ENCODE results near the gene XDH. TPM values are rescaled to one million over a fixed set of nuclear protein-coding genes. Genes with fewer than 3 reads are reported as not detected.

Gene XDH
- total RNA-seq, 1 donor from 2014 or later: 7.5 TPM

DNA sequence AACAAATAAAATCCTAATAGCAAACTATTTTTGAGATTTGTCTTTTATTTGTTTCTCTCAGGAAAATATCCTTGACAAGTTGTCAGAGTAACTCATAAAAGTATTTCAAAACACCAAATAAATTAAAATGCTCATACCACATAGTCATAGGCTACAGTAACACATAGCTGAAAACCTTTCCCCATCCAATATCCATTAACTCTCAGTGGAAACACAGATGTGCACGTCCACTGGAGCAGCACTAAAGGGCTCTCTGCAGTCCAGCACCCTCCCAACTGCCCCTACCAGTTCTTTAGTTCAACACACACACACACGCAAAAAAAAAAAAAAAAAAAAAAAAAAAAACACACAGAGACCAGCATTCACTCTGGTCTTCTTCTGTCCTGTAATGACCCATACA, 879 bp upstream of the XDH start:
- no peaks in the 10 kb centered on the region for H3F3A ChIP-seq (ENCODE audit: low read depth)
- no peak for DNase-seq (ENCODE audit: low spot score)
- no peaks in the 10 kb centered on the region for H3K4me1 ChIP-seq
- no peaks in the 10 kb centered on the region for H3K36me3 Mint-ChIP-seq
- no peak overlapping the region for H3K4me3 Mint-ChIP-seq
- no peak overlapping the region for H2AFZ ChIP-seq (replicated peaks)
- H3K79me2 ChIP-seq (ENCODE audit: low read depth): no peaks in the 10 kb centered on the region
- H3K4me1 Mint-ChIP-seq: no peaks in the 10 kb centered on the region
- no peak overlapping the region for H3K4me3 ChIP-seq
- H3K27me3 Mint-ChIP-seq (ENCODE audit: insufficient read depth, low read depth): no peaks in the 10 kb centered on the region
- no peak overlapping the region for H3K27ac Mint-ChIP-seq
- no peaks in the 10 kb centered on the region for H4K20me1 ChIP-seq (ENCODE audit: low read depth)
- no peak overlapping the region for H3K9ac ChIP-seq
- H3K9me3 ChIP-seq (ENCODE audit: low read depth): peaks cover 10% of the 10 kb centered on the region
- H3K4me2 ChIP-seq: no peak overlapping the region
- H3K27ac ChIP-seq: no peak overlapping the region
- H3K9me3 Mint-ChIP-seq: peaks cover 9% of the 10 kb centered on the region
- no peaks in the 10 kb centered on the region for H3K27me3 ChIP-seq
- H3K36me3 ChIP-seq: no peaks in the 10 kb centered on the region
- TF ChIP-seq EZH2 (IDR thresholded peaks at IDR 0.05) (no peak), EZH2phosphoT487 (IDR thresholded peaks at IDR 0.05) (no peak)
- TF ChIP-seq, protein P1, sequence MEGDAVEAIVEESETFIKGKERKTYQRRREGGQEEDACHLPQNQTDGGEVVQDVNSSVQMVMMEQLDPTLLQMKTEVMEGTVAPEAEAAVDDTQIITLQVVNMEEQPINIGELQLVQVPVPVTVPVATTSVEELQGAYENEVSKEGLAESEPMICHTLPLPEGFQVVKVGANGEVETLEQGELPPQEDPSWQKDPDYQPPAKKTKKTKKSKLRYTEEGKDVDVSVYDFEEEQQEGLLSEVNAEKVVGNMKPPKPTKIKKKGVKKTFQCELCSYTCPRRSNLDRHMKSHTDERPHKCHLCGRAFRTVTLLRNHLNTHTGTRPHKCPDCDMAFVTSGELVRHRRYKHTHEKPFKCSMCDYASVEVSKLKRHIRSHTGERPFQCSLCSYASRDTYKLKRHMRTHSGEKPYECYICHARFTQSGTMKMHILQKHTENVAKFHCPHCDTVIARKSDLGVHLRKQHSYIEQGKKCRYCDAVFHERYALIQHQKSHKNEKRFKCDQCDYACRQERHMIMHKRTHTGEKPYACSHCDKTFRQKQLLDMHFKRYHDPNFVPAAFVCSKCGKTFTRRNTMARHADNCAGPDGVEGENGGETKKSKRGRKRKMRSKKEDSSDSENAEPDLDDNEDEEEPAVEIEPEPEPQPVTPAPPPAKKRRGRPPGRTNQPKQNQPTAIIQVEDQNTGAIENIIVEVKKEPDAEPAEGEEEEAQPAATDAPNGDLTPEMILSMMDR (IDR thresholded peaks at IDR 0.05): no peak

DNA sequence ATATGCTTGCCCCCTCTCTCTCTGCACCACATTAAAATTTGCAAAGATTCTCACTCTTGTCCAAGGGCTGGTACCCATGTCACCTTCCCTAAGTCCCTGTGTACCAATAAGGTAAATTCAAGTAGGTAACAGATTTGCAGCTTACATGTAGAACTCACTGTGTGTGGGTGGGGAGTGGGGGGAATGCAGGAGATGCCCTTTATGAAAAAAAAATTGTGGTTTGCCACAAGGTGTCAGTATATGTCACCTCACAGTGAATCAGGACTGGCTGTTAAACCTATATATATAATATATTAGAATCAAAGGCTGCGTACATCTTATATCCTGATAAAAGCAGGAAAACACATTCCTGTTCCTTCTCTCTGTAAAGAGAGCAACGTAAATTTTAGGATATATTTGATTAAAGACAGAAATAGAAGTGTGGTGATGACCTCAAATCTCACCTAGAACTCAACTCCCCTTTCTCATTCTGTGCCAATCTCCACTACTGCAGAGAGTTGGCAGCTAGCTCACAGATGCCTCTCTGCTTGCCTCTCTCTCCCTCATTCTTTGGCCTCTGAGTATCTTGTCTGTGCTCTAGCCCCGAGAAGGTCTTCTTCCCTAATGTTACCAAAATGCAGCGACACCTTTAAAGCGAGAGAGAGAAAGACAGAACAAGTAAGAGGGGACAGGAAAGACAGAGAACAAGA, 536 bp downstream of the XDH start:
- Histone ChIP-seq H4K20me1 (ENCODE audit: low read depth) (no peaks in the 10 kb centered on the region), H3K27me3 (no peaks in the 10 kb centered on the region), H3K9me3 (ENCODE audit: low read depth) (peaks cover 4% of the 10 kb centered on the region), H3K79me2 (ENCODE audit: low read depth) (no peaks in the 10 kb centered on the region), H3F3A (ENCODE audit: low read depth) (no peaks in the 10 kb centered on the region), H3K4me2 (no peak overlapping the region), H3K4me1 (no peaks in the 10 kb centered on the region), H3K36me3 (no peaks in the 10 kb centered on the region), H3K4me3 (no peak overlapping the region), H2AFZ (replicated peaks) (no peak overlapping the region), H3K27ac (no peak overlapping the region), H3K9ac (no peak overlapping the region)
- Mint-ChIP-seq H3K4me1 (no peaks in the 10 kb centered on the region), H3K4me3 (no peak overlapping the region), H3K27ac (no peak overlapping the region), H3K9me3 (peaks cover 3% of the 10 kb centered on the region), H3K27me3 (ENCODE audit: insufficient read depth, low read depth) (no peaks in the 10 kb centered on the region), H3K36me3 (no peaks in the 10 kb centered on the region)
- peak; percentile 6 for DNase-seq (ENCODE audit: low spot score)
- TF ChIP-seq, protein P1 (IDR thresholded peaks at IDR 0.05): peak; percentile 50
- TF ChIP-seq EZH2phosphoT487 (IDR thresholded peaks at IDR 0.05) (no peak), EZH2 (IDR thresholded peaks at IDR 0.05) (no peak)

DNA sequence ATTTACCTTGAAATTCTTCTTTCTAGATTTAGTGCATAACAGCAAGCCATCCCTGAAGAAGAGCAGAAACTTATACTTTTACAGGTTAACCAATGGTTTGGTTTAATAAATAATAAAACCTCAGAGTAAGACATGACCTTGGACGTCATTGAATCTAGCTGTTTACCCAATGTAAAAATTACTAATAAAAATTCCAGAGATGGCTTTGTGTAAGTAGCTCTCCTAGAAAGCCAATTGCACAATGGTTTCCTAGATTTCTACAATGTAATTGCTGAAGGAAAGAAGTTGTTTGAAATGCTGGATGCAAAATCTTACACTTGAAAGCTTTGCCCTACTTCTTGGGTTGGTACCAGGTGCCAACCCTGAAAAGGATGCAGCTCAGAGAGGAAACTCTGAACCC, 1.5 kb downstream of the XDH start:
- Mint-ChIP-seq H3K36me3 (no peaks in the 10 kb centered on the region), H3K27me3 (ENCODE audit: insufficient read depth, low read depth) (no peaks in the 10 kb centered on the region), H3K4me1 (no peaks in the 10 kb centered on the region), H3K4me3 (no peak overlapping the region), H3K9me3 (no peaks in the 10 kb centered on the region), H3K27ac (no peak overlapping the region)
- no peak overlapping the region for H3K9ac ChIP-seq
- H3K36me3 ChIP-seq: no peaks in the 10 kb centered on the region
- H3K4me1 ChIP-seq: no peaks in the 10 kb centered on the region
- no peak overlapping the region for H2AFZ ChIP-seq (replicated peaks)
- H3K9me3 ChIP-seq (ENCODE audit: low read depth): no peaks in the 10 kb centered on the region
- TF ChIP-seq, protein P1 (IDR thresholded peaks at IDR 0.05): no peak
- TF ChIP-seq EZH2phosphoT487 (IDR thresholded peaks at IDR 0.05) (no peak), EZH2 (IDR thresholded peaks at IDR 0.05) (no peak)
- DNase-seq (ENCODE audit: low spot score): no peak
- H3K4me3 ChIP-seq: no peak overlapping the region
- H3K27ac ChIP-seq: no peak overlapping the region
- no peak overlapping the region for H3K4me2 ChIP-seq
- no peaks in the 10 kb centered on the region for H3F3A ChIP-seq (ENCODE audit: low read depth)
- no peaks in the 10 kb centered on the region for H3K79me2 ChIP-seq (ENCODE audit: low read depth)
- H4K20me1 ChIP-seq (ENCODE audit: low read depth): no peaks in the 10 kb centered on the region
- no peaks in the 10 kb centered on the region for H3K27me3 ChIP-seq
